ENCODE measurements around the gene PRODH2. TPM values are rescaled to one million over a fixed set of nuclear protein-coding genes. Genes with fewer than 3 reads are reported as not detected.

PRODH2 gene
- total RNA-seq, 1 experiment from 2014 or later: not detected

GRCh38 chr19:35755550-35756376, 56.9 kb downstream of the PRODH2 start:
- Histone ChIP-seq H3K27ac (ENCODE audit: low read depth, low read length, poor library complexity, severe bottlenecking) (peak overlapping the region; percentile 35), H3K9me3 (ENCODE audit: low read depth, low read length, poor library complexity, severe bottlenecking) (no peaks in the 10 kb centered on the region), H3K4me3 (ENCODE audit: low read depth, low read length, poor library complexity, severe bottlenecking) (peak overlapping the region; percentile 24), H3K27me3 (replicated peaks; ENCODE audit: insufficient read depth, low read depth, low read length, poor library complexity) (no peaks in the 10 kb centered on the region), H3K4me1 (ENCODE audit: insufficient read depth, low read length, poor library complexity, severe bottlenecking) (peaks cover 32% of the 10 kb centered on the region), H3K36me3 (ENCODE audit: insufficient read depth, low read length, poor library complexity, severe bottlenecking) (peaks cover 12% of the 10 kb centered on the region)
- BruUV-seq (replicated peaks): no TSS peak
- intact Hi-C loops (cut with micrococcal nuclease; ENCODE audit: unreplicated experiment): no loop called here
- CTCF ChIA-PET: no interaction called here
- POLR2A ChIA-PET (ENCODE audit: low non-redundant PET): no interaction called here
- DNase-seq (ENCODE audit: low spot score): peak; percentile 67
- TF ChIP-seq CTCF (conservative IDR thresholded peaks at IDR 0.05; ENCODE audit: low read depth, low read length) (no peak), EZH2 (IDR thresholded peaks at IDR 0.05; ENCODE audit: borderline replicate concordance, low read depth, low read length, poor library complexity, severe bottlenecking) (no peak)

GRCh38 chr19:35755131-35755549, 57.5 kb downstream of the PRODH2 start:
- no peaks in the 10 kb centered on the region for H3K27me3 ChIP-seq (replicated peaks; ENCODE audit: insufficient read depth, low read depth, low read length, poor library complexity)
- peaks cover 6% of the 10 kb centered on the region for H3K36me3 ChIP-seq (ENCODE audit: insufficient read depth, low read length, poor library complexity, severe bottlenecking)
- peak overlapping the region; percentile 24 for H3K4me3 ChIP-seq (ENCODE audit: low read depth, low read length, poor library complexity, severe bottlenecking)
- peaks cover 32% of the 10 kb centered on the region for H3K4me1 ChIP-seq (ENCODE audit: insufficient read depth, low read length, poor library complexity, severe bottlenecking)
- H3K9me3 ChIP-seq (ENCODE audit: low read depth, low read length, poor library complexity, severe bottlenecking): no peaks in the 10 kb centered on the region
- H3K27ac ChIP-seq (ENCODE audit: low read depth, low read length, poor library complexity, severe bottlenecking): peak overlapping the region; percentile 35
- DNase-seq (ENCODE audit: low spot score): no peak
- TF ChIP-seq CTCF (conservative IDR thresholded peaks at IDR 0.05; ENCODE audit: low read depth, low read length): no peak
- no peak for TF ChIP-seq EZH2 (IDR thresholded peaks at IDR 0.05; ENCODE audit: borderline replicate concordance, low read depth, low read length, poor library complexity, severe bottlenecking)
- ChIA-PET POLR2A (ENCODE audit: low non-redundant PET) (no interaction called here), CTCF (no interaction called here)
- intact Hi-C loops (cut with micrococcal nuclease; ENCODE audit: unreplicated experiment): no loop called here
- no TSS peak for BruUV-seq (replicated peaks)

- CTCF ChIA-PET: no interaction called here
These were observed 58.1 kb downstream of the PRODH2 start for GRCh38 chr19:35754370-35755130.

More at GRCh38 chr19:35754370-35755130, 58.1 kb downstream of the PRODH2 start:
- no peak for TF ChIP-seq CTCF (conservative IDR thresholded peaks at IDR 0.05; ENCODE audit: low read depth, low read length)
- TF ChIP-seq EZH2 (IDR thresholded peaks at IDR 0.05; ENCODE audit: borderline replicate concordance, low read depth, low read length, poor library complexity, severe bottlenecking): no peak
- BruUV-seq (replicated peaks): no TSS peak
- intact Hi-C loops (cut with micrococcal nuclease; ENCODE audit: unreplicated experiment): no loop called here
- Histone ChIP-seq H3K9me3 (ENCODE audit: low read depth, low read length, poor library complexity, severe bottlenecking) (no peaks in the 10 kb centered on the region), H3K4me3 (ENCODE audit: low read depth, low read length, poor library complexity, severe bottlenecking) (no peak overlapping the region), H3K4me1 (ENCODE audit: insufficient read depth, low read length, poor library complexity, severe bottlenecking) (peaks cover 32% of the 10 kb centered on the region), H3K27me3 (replicated peaks; ENCODE audit: insufficient read depth, low read depth, low read length, poor library complexity) (no peaks in the 10 kb centered on the region), H3K36me3 (ENCODE audit: insufficient read depth, low read length, poor library complexity, severe bottlenecking) (peaks cover under 1% of the 10 kb centered on the region), H3K27ac (ENCODE audit: low read depth, low read length, poor library complexity, severe bottlenecking) (peak overlapping the region; percentile 35)
- POLR2A ChIA-PET (ENCODE audit: low non-redundant PET): no interaction called here
- no peak for DNase-seq (ENCODE audit: low spot score)
